C4-2B (cell line): ENCODE measurements around the gene TAP2.

Experiments used
- H3K27ac ChIP-seq: fragments of 450-650 bp; 2 replicates; pipeline ENCODE4 v1.5.1; 2017
- ZFX ChIP-seq: fragments of 450-650 bp; IDR thresholded peaks from 2 replicates; pipeline ENCODE4 v1.6.1; 2017
- TF ChIP-seq, protein P1 (sequence below): fragments of 450-650 bp; conservative IDR thresholded peaks from 2 replicates; pipeline ENCODE4 v1.5.1; 2017; ENCODE audit warnings: mild to moderate bottlenecking

The TAP2 gene

DNA sequence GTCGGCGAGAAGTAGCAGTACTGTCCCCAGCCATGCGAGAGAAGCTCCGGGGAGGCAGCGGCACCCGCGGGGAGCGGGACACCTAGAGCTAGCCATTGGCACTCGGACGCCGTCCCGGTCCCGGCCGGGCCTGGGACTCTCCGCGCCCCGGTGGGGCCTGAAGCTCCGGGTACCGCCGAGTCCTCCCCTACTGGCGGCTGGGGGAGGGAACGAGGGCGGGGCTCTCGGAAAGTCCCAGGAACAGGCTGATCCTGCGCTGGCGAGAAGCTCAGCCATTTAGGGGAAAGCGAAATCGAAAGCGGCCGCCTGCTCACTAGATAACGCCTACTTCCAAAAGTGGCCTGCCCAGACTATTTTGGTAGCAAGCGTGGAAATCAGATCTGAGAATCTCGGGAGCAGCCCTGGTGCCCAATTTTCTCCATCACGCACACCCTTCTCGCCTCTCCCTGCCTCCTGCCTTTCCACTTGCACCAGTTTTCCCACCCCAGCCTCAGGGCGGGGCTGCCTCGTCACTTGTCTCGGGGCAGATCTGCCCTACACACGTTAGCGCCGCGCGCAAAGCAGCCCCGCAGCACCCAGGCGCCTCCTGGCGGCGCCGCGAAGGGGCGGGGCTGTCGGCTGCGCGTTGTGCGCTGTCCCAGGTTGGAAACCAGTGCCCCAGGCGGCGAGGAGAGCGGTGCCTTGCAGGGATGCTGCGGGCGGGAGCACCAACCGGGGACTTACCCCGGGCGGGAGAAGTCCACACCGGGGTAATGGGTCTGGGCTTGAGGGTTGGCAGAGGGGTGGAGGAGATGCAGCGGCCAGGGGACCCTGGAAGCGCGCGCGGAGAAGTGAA, 15.2 kb upstream of the TAP2 start, which contains the start of the genes PSMB9 and TAP1:
PSMB9 (plus strand) TSS at position 652 of the 835 bp plus-strand sequence; CDS start at position 690, 38 bp downstream.
TAP1 (minus strand) TSS at position 164 of the 835 bp plus-strand sequence; CDS start at position 96, 68 bp downstream.
- H3K27ac ChIP-seq, result peak within 1 kb of the TSS; percentile 54
- no peak for TF ChIP-seq ZFX
- TF ChIP-seq, protein P1, sequence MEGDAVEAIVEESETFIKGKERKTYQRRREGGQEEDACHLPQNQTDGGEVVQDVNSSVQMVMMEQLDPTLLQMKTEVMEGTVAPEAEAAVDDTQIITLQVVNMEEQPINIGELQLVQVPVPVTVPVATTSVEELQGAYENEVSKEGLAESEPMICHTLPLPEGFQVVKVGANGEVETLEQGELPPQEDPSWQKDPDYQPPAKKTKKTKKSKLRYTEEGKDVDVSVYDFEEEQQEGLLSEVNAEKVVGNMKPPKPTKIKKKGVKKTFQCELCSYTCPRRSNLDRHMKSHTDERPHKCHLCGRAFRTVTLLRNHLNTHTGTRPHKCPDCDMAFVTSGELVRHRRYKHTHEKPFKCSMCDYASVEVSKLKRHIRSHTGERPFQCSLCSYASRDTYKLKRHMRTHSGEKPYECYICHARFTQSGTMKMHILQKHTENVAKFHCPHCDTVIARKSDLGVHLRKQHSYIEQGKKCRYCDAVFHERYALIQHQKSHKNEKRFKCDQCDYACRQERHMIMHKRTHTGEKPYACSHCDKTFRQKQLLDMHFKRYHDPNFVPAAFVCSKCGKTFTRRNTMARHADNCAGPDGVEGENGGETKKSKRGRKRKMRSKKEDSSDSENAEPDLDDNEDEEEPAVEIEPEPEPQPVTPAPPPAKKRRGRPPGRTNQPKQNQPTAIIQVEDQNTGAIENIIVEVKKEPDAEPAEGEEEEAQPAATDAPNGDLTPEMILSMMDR, result peak; percentile 88

DNA sequence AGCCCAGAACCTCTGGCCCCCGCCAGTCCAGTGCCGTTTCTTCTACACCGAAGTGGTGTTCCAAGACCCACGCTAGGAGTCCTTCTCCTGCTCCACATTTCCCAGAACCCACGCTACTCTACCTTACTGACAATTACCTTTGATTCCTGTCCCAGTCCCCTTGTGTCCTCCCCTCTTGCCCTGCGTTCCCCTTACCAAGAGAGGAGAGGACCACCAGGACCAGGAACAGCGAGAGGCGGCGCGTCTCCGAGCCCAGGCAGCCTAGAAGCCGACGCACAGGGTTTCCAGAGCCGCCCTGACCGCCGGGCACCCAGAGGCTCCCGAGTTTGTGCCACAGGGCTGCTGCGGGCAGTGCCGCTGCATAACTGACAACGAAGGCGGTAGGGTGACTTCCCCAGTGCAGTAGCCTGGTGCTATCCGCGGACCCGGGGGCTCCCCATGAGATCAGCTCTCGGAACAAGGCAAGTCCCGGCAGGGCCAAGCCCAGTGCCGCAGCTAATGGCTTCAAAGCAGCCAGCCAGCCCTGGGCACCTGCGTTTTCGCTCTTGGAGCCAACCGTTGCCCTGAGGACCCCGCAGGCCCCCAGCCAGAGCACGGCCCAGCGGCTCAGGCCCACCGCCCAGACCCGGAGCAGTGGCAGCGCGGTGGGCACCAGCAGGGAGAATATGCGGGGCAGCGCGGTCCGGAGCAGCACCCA, 14.5 kb upstream of the TAP2 start:
- H3K27ac ChIP-seq, result peak overlapping the region; percentile 54

DNA sequence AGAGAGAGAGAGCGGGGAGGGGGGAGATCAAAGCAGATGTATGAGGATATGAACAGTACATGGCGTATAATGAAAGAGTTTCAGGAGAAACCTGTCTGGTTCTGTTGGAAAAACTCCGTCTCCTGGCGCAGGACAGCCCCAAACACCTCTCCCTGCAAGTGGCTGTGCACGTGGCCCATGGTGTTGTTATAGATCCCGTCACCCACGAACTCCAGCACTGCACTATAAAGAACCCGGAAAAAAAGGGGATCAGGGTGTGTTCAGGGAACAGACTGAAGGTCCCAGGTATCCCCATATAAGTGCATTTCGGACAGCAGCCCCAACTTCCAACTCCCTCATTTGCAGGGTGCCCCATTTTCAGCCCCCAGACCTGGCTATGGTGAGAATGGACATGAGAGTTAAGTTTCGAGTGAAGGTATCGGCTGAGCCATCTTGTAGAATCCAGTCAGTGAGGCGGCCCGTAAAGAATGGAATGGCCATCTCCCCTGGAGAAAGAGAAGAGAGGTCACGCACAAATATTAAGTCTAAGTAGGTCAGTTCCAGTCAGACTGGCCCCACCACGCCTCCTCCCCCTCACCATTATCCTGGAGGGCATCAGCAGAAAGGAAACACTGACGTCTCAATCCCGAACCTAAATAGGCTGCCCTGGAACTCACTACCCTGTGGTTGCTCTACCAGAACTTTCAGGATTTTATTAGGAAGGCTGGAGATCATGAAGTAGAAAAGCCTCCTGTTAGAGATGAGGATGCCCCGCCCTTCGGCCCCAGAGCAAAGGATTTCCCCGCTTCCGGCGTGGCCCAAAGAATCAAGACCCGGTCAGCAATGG, 13.7 kb upstream of the TAP2 start:
- peak overlapping the region; percentile 54; the same call in 1 of the 2 replicates for H3K27ac ChIP-seq
- TF ChIP-seq, protein P1, result no peak
- TF ChIP-seq ZFX, result no peak

More for the DNA sequence above, 14.5 kb upstream of the TAP2 start:
- TF ChIP-seq, protein P1, result no peak
- TF ChIP-seq ZFX, result no peak

DNA sequence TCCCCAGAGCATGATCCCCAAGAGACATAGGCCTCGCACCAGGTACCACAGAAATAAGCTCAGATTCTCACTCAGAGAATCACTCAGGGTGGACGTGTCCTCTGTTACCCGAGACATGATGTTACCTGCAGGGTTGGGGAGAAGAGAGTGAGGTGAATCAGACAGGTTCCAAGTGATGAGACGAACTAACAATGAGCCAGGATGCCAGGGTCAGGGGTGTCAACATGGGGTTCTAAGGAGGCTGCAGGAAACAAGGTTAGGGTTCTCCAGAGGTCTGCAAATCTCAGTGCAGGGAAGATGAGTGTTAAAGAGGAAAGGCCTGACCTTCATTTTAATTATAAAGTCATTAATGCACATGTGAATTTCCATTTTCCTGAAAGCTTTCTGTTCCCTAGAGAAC, 12.5 kb upstream of the TAP2 start:
- TF ChIP-seq, protein P1, result no peak
- TF ChIP-seq ZFX, result no peak

DNA sequence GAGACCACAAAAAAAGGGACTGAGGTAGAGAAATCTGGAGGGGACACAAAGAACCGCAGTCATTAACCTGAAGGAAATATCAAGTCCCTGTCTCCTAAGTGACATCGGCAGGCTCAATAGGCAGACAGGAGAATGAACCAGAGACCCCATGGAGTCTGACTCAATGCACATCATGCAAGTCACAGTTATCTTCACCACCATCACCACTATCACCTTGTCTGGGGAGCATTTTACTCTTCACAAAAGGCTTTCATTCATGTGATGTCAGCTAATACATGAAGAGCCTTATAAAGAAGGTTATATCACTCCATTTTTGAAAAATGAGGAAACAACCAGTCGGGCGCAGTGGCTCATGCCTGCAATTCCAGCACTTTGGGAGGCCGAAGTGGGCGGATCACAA, 10.6 kb upstream of the TAP2 start:
- H3K27ac ChIP-seq, result no peak overlapping the region
- no peak for TF ChIP-seq ZFX
- TF ChIP-seq, protein P1, result no peak

More for the DNA sequence above, 12.5 kb upstream of the TAP2 start:
- no peak overlapping the region for H3K27ac ChIP-seq

DNA sequence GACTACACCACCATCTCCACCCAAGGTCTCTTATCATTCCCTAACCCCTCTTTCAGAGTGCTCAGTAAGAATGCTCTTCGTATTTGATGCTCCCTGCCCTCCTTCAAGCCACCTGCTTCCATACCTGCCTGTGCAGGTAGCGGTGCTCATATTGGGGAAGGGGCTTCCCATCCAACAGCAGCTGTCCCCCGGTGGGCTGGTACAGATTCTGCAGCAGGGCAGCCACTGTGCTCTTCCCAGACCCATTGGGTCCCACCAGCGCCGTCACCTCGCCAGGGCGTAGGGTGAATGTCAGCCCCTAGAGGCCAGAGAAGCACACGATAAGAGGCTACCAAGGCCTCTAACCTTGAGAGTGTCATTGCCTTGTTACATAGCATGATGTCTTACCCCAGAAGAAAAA, 9.3 kb upstream of the TAP2 start:
- H3K27ac ChIP-seq, result no peak overlapping the region
- TF ChIP-seq ZFX, result no peak
- TF ChIP-seq, protein P1, result no peak
